GM18873 (cell line): ENCODE results near the gene CFAP91.

Experiments
- ATAC-seq: cut with Tn5 transposase; IDR thresholded peaks from one replicate; pipeline ENCODE4 v1.9.1; 2021; ENCODE audit warnings: mild to moderate bottlenecking, moderate library complexity, moderate number of reproducible peaks; ENCODE audit not compliant: unreplicated experiment, low FRiP score

Gene CFAP91

DNA sequence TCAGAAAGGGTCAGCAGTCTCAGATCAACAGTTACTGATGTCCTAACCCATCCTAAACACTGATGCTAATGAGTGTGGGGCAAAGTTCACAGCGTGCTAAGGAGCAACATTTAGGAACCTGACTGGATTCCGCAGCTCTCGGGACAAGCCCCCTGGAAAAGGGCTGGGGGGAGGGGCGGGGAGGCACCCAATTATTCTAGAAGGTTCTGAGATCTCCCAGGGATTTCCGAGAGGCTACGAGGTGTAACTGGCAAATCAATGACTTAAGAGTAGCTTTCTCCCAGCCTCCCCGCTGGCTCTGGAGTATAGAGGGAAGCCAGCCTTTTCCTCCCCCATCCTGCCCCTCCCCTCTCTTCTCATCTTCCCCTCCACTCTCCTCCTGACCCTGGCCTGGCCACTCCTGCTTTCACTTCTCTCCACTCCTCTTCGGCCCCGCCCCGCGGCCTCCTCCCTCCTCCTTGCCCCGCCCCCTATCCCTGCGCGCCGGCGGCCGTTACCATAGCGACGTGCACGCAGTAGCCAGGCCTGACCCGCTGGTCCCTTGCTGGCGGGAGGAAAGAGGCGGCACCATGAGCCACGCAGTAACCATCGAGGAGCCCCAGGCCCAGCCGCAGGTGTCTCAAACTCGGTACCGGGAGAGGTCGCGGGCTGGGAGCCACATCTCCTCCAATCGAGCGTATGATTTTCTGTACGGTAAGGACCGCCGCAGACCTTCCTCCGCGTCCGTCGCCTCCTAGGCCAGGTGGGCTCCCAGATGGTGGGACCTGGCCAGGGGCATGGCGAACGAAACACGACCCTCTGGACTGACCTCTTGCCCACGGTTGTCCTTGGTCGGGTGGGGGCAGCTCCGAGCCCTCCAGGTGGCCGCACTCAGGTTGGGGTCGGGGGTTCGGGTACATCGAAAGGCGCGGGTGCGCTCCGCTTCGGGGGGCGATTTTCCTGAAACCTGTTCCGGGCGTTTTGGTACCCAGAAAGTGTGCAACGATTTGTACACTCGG, at the start of gene CFAP91:
Gene CFAP91 (plus strand): TSS at position 493 of the 998 bp plus-strand sequence. CDS start 77 bp downstream, at position 570.
- ATAC-seq: peak; percentile 72

DNA sequence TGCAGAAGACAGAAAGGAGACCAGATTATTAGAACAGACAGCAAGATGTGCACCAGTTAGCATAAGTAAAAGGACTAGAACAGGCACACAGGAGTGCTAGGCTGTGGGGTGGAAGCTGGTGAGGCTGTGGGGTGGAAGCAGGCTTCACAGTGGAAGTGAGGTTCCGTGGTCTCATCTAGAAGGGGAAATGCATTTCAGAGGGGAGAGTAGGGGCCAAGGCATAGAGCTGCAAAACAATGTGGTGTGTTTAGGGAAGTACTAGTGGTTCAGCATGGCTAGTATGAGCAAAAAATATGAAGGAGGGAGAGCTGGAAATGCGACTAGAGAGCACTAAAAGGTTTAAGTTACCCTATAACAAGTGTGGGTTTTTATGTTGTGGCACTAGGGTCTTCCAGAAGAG, 48.9 kb upstream of the CFAP91 start:
- ATAC-seq: no peak

DNA sequence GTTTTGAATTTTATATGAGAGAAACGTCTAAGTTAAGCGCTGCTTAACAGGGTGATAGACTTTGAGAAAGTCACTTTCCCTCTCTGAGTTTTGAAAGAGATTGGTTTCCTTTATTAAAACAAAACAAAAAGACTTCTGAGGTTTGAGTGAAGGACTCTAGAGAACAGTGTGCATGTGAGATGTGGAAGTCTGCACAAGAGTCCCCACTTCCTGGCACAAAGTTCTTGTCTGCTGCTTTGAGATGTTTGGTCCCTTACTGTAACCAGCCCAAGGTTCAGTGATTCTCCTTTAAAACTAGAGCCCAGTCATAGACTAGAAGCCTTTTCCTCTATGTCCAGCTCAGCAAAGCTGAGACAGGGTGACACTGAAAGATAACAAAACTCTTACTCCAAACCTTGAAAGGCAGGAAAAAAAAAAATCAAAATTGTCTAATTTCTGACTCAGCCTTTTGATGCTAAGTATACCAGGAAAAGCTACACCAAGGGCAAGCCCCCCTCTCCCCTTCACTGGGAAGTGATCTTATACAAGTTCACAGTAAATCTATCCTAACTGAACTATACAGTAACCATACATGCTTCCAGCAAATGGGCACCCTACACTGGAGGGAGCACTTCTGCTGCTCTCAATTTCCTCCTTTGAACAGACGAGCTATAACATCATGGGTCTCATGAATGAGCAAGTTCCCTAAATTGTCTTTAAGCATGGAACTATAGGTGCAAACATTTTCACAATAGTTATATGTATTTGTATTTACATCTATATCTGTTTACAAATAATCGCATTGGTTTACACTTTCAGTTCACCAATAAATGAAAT, 44.7 kb upstream of the CFAP91 start:
- ATAC-seq: no peak

DNA sequence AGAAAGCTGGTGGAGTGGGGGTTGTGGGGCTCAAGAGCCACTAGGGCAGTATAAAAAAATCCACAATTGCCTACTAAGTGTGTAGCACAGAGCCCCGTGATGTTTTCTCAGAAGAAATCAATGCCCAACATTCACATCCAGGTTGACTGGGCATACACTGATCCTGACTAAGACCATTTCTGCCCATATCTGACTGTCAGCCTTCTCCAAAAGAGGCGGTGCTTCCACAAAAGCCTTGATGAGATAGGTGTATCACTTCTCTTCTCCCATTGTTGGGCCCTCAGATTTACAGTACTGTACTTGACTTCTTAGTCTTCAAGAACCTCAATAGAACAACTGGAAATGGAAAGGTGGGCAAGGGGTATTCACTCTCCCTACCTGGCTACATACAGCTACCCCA, 43.8 kb upstream of the CFAP91 start:
- no peak for ATAC-seq

DNA sequence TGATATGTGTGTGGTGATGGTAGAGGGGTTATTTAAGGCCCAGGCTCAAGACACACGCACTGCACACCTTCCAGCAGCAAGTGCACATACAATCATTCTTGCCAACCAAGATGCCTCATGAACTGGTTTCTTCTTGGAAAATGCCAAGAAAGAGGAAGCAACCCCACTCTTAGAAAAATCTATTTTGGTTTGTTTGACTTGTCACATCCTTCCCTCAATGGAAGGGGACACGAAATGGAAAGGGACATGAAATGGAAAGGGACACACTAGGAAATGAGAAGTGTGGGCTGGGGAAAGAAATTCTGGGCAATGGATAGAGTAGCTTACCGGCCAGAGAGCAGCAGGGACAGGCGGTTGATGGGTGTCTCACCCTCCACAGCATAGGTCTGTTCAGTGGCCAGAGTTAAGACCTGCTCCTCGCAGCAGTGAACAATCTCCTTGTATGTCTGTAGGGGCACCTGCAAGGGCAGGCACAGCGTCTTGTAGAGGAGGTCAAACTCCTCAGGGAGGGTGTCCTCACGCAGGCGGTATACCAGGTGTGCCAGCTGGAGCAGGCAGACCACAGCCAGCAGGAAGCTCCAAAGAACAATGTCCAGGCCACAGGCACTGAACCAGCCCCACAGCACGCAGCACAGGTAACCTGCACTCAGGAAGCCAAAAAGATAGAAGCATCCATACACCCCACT, 43.1 kb upstream of the CFAP91 start:
- no peak for ATAC-seq

DNA sequence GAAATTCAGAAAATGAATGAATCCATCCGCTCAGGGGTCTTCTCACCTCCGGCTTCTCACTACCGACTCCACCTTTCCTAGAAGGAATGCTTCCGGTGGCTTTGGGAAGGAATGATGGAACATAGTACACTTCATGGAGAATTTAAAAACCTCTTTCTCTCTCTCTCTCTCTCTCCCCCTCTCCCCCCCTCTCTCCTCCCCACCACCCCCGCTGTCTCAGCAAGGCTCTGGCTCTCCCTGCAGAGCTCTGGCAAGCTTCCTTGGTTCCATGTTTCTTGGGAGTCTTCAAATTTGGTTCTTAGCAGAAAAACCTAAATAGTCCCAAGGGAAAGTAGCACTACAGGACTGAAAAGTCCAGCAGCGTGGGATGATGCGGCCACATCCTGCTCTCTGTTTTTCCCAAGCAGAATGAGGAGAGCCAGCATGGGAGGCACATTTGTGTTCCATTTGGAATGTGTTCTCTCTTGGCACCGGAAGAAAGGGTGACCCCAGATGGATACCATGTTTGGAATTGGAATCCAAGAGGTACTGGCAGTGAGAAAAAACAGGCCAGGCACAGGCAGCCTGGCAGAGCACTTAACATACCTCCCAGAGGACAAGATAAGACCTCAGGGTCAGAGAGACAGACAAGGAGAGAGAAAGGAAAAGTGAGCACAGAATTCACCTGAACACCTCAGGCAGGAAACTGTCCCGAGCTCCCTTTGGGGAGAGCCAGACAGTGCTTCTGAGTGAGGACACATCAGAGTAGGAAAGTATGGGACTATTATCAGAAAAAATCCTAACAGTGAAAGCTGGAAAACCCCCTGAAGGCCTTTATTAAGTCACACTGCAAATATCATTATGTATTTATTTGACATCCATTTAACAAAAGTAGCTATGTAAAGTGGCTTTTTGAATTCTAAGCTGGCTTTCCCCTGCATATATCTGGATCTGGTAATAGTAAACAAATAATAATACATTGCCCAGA, 42.1 kb upstream of the CFAP91 start, which contains the start of gene POPDC2:
Gene POPDC2 (minus strand): TSS at position 116 of the 967 bp plus-strand sequence. CDS start 166 bp downstream, outside the sequence.
- ATAC-seq: no peak

DNA sequence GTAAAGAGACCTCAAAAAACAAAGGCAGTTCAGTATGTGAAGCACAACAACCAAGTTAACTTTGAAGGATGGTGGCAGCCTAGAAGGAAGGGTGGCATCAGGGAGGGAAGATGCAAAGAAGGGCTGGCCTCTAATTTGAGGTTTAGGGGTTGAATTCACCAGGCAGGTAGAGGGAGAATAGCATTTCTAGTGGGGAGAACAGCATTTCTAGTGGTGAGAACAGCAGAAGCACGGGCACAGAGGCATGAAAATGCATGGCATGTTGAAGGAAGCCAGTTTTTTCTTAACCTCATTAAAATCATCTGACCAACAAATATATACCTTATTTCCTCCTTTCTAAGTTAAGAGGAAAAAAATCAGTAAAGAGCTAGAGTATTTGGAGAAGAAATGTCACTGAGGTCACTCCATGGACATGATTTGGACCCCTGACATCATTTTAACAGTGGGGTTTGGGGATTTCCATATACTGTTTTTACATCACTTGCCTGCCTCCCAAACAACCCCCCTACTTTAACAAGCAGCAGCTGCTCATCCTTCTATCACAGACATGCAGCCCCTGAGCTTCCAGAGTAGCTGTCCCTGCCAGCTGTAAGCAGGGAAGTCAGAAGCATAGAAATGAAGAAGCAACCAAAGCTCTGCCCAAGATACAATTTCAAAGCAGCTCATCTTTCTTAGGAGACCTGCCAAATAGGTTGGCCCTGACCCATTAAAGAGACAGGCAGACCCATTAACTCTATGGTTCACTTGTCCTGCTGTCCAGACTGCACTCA, 40.0 kb upstream of the CFAP91 start:
- no peak for ATAC-seq

DNA sequence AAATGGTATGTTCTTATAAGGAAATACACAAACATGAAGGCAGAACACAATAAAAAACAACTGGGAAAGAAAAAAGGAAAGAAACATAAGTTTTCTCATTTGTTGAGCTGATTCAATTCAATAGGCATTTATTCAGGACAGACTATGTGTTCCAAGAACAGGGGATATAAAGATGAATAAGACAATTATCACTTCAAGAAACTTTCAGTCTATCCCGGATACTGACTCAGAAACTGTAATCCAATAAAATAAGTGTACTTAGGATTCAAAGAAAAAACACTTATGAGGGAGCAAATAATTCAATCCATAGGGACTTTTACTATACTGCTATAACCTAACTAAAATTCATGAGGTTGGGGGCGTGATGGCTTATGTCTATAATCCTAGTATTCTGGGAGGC, 38.9 kb upstream of the CFAP91 start:
- no peak for ATAC-seq

DNA sequence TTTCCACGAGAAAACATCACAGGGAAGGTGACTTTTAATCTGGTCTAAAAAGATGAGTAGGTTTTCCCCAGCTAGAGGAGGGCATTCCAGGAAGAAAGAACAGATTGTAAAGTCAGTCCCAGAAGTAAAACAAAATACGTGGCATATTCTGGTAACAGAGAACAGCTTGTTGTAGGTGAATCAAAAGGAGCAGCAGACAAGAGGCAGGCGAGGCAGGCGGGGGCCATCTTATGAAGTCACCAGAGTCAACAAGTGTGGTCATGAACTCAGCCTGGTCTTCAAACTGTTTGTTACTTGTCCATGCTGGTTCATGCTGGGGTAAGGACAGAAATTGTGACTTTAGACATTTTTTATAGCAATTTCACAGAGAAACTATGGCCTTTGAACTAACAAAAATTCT, 38.5 kb upstream of the CFAP91 start:
- no peak for ATAC-seq

DNA sequence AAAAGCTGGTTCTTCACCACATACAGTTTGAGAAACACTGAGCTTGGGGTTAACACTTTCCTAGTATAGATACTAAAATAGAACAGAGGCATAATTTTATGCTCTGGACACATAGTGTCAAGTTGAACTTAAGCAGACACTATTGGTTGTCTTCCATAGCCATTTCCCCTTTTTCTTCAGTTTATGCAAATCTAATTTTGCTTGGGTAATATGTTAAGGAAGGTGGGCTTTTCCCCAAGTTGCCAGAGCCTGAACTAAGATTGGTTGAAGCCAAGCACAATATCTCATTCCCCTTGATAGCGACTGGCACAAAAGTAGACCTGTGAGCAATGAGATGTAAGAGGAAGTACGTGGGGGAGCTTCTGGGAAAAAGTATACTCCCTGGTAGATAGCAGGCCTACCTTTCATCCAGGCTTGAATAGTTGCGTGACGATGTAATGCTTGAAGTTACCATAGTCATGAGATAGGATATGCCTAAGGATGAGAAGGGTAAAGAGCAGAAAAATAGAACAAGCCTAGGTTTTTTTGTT, 37.9 kb upstream of the CFAP91 start:
- ATAC-seq: no peak

DNA sequence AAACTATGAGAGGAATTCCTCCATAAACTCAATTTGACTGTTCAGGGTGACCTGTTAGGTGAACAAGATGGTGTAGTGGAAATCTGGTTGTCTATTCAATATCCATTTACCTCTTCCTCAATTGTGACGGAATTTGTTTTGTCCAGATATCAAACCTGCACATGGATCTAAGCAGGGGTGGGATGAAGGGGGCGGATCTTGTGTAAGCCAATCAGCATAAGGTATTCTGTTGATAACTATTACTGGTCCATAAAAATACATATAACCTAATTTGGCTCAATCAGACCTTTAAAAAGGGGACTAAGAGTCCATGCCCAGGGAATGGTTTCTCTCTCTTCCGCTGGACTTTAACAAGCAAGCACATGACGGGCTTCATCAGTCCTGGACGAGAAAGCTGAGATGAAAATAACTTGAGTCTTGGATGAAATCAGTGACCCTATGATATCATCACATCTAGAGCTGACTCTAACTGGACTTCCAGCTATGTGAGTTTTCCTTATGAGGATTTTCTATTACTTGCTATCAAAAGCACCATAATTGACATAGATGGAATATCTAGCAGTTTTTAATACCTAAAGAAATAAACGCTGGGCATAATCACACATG, 36.8 kb upstream of the CFAP91 start:
- no peak for ATAC-seq

DNA sequence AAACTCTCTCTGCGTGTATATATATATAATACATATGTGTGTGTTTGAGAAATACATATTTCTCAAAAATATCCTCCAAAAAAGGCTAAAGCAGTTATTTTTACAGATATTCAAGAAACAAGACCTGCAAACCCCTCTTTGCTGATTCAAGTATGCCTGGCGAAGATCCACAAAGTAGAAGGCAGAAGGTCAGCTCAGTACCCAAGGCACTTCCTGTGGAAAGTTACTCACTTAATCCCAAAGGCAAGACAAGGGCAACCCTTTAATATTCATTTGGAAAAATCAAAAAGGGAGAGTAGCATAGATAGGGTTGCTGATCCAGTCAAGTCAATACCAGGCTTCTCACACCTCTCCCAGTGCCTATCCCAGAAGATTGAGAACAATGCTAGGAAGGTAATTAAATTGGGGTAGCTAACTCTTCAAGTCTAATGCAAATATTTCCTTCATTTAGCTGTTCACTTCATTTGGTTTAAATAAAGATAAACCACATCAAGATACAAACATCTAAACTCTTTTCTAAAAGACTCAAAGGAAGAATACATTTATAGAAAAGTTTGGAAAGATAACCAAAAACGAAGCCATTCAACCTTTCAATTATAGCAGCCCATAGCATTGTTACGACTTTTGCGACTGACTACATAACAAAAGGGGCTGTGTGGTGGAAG, 32.8 kb upstream of the CFAP91 start:
- ATAC-seq: no peak

DNA sequence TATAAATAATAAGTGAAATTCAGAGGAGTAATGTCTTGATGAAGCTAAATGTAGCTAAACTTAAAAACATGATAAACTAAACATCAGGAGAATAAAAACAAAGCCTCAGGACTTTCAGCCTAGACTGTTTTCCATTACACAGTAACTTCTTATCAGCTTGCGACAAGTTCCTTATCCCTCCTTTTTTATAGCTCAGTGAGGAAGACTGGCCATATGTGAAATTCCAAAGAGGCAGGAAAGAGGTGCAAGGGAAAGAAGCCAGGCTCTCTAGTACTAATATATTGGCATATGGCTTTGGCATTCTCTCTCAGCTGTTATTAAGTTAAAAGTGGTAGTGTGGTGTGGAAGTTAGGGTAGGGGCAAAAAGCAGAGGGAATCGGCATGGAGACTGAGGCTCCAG, 30.0 kb upstream of the CFAP91 start:
- ATAC-seq: no peak

DNA sequence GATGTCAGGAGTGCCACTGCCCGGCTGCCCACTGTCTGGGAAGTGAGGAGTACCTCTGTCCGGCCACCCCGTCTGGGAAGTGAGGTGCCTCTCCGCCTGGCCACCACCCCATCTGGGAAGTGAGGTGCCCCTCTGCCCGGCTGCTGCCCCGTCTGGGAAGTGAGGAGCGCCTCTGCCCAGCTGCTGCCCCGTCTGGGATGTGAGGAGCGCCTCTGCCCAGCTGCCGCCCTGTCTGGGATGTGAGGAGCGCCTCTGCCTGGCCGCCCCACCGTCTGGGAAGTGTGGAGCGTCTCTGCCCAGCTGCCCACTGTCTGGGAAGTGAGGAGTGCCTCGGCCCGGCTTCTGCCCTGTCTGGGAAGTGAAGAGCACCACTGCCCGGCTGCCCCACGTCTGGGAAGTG, 28.9 kb upstream of the CFAP91 start:
- ATAC-seq: no peak

DNA sequence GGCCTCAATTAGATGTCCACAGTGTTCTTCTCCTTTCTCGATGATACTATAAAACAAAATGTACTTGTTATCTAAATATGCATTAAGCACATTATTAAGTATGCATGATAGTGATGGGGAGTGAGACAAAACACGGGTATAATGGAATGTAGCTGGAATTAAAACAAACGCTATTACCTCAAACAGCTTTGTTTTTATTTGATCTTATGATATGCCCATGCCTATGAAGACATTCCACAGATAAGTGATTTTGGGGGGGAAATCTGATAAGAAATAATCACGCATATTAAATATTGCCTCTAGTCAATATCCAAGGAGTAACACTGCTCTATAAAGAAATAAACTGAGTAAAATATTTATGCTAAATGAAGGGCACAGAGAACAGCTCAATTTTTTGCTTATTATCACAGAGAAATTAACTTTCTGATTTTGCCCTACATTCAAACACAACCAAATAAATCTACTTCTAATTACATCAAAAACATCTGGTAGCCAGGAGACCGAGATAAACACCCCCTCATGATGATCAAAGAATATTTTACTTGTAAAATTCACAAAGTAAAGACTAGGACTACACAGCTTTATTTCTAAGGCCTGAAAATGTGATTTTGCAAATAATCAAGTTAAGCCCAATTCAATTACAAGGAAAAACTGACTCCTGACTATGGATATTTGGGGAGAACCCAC, 27.5 kb upstream of the CFAP91 start:
- ATAC-seq: no peak

DNA sequence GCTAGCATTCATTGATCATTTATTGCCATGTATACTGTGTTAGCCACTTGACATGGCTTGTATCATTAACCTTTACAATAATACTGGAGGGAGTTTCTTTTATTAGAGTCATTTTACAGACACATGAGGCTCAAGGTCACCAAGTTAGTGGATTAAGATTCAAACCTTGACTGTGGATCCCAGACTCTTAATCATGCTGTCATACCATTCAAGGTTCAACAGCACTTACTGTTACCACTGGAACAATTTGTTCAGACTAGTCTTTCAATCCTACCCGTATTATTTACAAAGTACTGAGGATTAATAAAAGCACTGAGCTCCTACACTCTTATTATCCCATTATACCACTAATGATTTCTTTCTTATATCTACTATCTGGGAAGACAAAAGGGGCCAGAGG, 26.8 kb upstream of the CFAP91 start:
- no peak for ATAC-seq
